Measurements from ENCODE around the gene CLN3. TPM values are rescaled to one million over a fixed set of nuclear protein-coding genes. Genes with fewer than 3 reads are reported as not detected.
"Not testable (repeated sequence)": the region's sequence is repeated elsewhere in the genome, so short reads cannot be mapped to it uniquely, and the experiment has no call there.

The CLN3 gene
- total RNA-seq, 1 experiment from 2014 or later: 37.3 TPM

DNA sequence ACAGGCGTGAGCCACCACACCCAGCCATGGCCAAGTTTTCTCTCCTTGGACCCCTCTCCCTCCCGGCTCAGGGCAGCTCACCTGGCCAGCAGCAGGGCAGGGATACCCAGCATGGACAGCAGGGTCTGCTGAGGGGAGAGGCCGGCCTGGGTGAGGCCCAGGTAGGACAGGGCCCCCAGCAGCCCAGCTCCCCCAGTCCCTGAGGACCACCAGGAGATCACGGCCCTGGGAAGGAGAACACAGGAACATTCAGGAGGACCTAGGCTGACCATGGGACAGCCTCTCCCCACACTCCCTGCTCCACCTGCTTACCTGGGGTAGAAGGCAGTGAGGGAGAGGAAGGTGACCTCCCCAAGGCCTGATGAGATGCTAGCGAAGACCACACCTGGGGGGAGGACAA is 5.6 kb downstream of the CLN3 start:
- no peak for TF ChIP-seq EZH2 (IDR thresholded peaks at IDR 0.05; ENCODE audit: borderline replicate concordance, low read depth, low read length, poor library complexity, severe bottlenecking)
- TF ChIP-seq, protein P1, sequence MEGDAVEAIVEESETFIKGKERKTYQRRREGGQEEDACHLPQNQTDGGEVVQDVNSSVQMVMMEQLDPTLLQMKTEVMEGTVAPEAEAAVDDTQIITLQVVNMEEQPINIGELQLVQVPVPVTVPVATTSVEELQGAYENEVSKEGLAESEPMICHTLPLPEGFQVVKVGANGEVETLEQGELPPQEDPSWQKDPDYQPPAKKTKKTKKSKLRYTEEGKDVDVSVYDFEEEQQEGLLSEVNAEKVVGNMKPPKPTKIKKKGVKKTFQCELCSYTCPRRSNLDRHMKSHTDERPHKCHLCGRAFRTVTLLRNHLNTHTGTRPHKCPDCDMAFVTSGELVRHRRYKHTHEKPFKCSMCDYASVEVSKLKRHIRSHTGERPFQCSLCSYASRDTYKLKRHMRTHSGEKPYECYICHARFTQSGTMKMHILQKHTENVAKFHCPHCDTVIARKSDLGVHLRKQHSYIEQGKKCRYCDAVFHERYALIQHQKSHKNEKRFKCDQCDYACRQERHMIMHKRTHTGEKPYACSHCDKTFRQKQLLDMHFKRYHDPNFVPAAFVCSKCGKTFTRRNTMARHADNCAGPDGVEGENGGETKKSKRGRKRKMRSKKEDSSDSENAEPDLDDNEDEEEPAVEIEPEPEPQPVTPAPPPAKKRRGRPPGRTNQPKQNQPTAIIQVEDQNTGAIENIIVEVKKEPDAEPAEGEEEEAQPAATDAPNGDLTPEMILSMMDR (conservative IDR thresholded peaks at IDR 0.05; ENCODE audit: low read depth, low read length): no peak
- Histone ChIP-seq H3K4me1 (ENCODE audit: insufficient read depth, low read length, poor library complexity, severe bottlenecking) (no peaks in the 10 kb centered on the region), H3K9me3 (ENCODE audit: low read depth, low read length, poor library complexity, severe bottlenecking) (no peaks in the 10 kb centered on the region), H3K36me3 (ENCODE audit: insufficient read depth, low read length, poor library complexity, severe bottlenecking) (peaks cover 4% of the 10 kb centered on the region), H3K27me3 (replicated peaks; ENCODE audit: insufficient read depth, low read depth, low read length, poor library complexity) (no peaks in the 10 kb centered on the region), H3K27ac (ENCODE audit: low read depth, low read length, poor library complexity, severe bottlenecking) (no peak overlapping the region), H3K4me3 (ENCODE audit: low read depth, low read length, poor library complexity, severe bottlenecking) (no peak overlapping the region)
- no TSS peak for BruUV-seq (replicated peaks)
- intact Hi-C loops (cut with micrococcal nuclease; ENCODE audit: unreplicated experiment): no loop called here
- ChIA-PET CTCF (no interaction called here), POLR2A (ENCODE audit: low non-redundant PET) (no interaction called here)
- no peak for DNase-seq (ENCODE audit: low spot score)

DNA sequence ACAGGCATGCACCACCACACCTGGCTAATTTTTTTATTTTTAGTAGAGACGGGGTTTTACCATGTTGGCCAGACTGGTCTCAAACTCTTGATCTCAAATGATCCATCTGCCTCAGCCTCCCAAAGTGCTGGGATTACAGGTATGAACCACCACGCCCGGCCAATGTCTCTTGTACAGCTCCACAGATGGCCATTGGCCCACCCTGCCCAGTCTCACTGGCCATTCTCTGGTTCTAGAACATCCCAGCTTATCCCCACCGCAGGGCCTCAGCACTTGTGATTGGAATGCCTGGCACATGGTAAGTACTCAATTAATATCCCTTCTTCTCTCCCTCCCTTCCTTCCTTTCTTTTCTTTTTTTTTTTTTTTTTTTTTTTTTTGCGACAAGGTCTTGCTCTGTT is 8.5 kb downstream of the CLN3 start:
- CTCF ChIA-PET: not testable (repeated sequence)

DNA sequence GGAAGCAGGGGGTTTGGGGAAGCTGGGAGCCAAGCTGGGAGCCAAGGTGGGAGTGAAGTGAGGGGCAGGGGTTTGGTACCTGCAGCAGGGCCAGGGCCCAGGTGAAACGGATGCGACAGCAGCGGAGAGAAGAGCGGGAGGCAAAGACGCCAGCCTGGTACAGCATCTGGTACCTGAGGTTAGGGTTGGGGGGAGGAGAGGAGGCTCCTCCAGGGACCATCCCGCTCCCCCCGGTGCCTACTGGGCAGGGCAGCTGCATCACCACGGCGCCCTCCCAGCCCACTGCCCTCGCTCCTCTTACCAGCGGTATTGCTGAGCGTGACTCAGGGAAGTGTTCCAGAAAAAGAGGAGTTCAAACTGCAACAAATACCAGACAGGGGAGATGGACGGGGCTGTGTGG is 9.8 kb downstream of the CLN3 start:
- H3K9me3 ChIP-seq (ENCODE audit: low read depth, low read length, poor library complexity, severe bottlenecking): no peaks in the 10 kb centered on the region
- no TSS peak for BruUV-seq (replicated peaks)
- CTCF ChIA-PET: no interaction called here
- DNase-seq (ENCODE audit: low spot score): no peak
- TF ChIP-seq, protein P1 (conservative IDR thresholded peaks at IDR 0.05; ENCODE audit: low read depth, low read length): no peak
- no peak for TF ChIP-seq EZH2 (IDR thresholded peaks at IDR 0.05; ENCODE audit: borderline replicate concordance, low read depth, low read length, poor library complexity, severe bottlenecking)
- no peaks in the 10 kb centered on the region for H3K4me1 ChIP-seq (ENCODE audit: insufficient read depth, low read length, poor library complexity, severe bottlenecking)
- H3K36me3 ChIP-seq (ENCODE audit: insufficient read depth, low read length, poor library complexity, severe bottlenecking): peaks cover 4% of the 10 kb centered on the region
- H3K27me3 ChIP-seq (replicated peaks; ENCODE audit: insufficient read depth, low read depth, low read length, poor library complexity): no peaks in the 10 kb centered on the region
- POLR2A ChIA-PET (ENCODE audit: low non-redundant PET): no interaction called here
- intact Hi-C loops (cut with micrococcal nuclease; ENCODE audit: unreplicated experiment): no loop called here
- H3K4me3 ChIP-seq (ENCODE audit: low read depth, low read length, poor library complexity, severe bottlenecking): no peak overlapping the region
- H3K27ac ChIP-seq (ENCODE audit: low read depth, low read length, poor library complexity, severe bottlenecking): no peak overlapping the region

More for the DNA sequence above, 8.5 kb downstream of the CLN3 start:
- H3K9me3 ChIP-seq (ENCODE audit: low read depth, low read length, poor library complexity, severe bottlenecking); DNase-seq (ENCODE audit: low spot score); H3K27me3 ChIP-seq (replicated peaks; ENCODE audit: insufficient read depth, low read depth, low read length, poor library complexity); BruUV-seq (replicated peaks); H3K36me3 ChIP-seq (ENCODE audit: insufficient read depth, low read length, poor library complexity, severe bottlenecking); H3K4me1 ChIP-seq (ENCODE audit: insufficient read depth, low read length, poor library complexity, severe bottlenecking); intact Hi-C loops (cut with micrococcal nuclease; ENCODE audit: unreplicated experiment); H3K27ac ChIP-seq (ENCODE audit: low read depth, low read length, poor library complexity, severe bottlenecking); POLR2A ChIA-PET (ENCODE audit: low non-redundant PET); H3K4me3 ChIP-seq (ENCODE audit: low read depth, low read length, poor library complexity, severe bottlenecking): not testable (repeated sequence)

DNA sequence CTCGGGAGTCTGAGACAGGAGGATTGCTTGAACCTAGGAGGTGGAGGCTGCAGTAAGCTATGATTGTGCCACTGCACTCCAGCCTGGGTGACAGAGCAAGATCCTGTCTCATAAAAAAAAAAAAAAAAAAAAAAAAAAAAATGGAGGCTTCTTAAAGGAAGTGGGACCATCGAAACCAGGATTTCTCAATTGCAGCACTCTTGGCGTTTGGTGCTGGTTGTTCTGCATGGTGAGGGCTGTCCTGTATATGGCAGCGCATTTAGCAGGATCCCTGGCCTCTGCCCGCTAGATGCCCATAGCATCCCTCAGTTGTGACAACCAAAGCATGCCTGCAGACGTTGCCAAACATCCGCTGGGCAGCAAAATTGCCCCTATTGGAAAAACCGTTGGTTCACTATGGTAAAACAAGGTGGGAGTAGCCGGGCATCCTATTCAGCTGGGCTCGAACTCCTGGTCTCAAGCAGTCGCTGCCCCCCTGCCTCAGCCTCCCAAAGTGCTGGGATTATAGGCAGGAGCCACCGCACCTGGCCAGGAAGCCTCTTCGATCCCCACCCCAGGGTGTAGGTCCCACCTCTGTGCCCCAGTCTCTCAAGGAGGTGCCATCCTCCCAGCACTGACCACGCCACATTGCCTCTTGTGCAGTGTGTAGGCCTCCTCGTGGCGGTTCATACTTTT is 13.2 kb downstream of the CLN3 start:
- H3K9me3 ChIP-seq (ENCODE audit: low read depth, low read length, poor library complexity, severe bottlenecking): no peaks in the 10 kb centered on the region
- no TSS peak for BruUV-seq (replicated peaks)
- no peak overlapping the region for H3K27ac ChIP-seq (ENCODE audit: low read depth, low read length, poor library complexity, severe bottlenecking)
- no peaks in the 10 kb centered on the region for H3K27me3 ChIP-seq (replicated peaks; ENCODE audit: insufficient read depth, low read depth, low read length, poor library complexity)
- ChIA-PET POLR2A (ENCODE audit: low non-redundant PET) (no interaction called here), CTCF (no interaction called here)
- TF ChIP-seq EZH2 (IDR thresholded peaks at IDR 0.05; ENCODE audit: borderline replicate concordance, low read depth, low read length, poor library complexity, severe bottlenecking): no peak
- TF ChIP-seq, protein P1 (conservative IDR thresholded peaks at IDR 0.05; ENCODE audit: low read depth, low read length): no peak
- no peak for DNase-seq (ENCODE audit: low spot score)
- no peaks in the 10 kb centered on the region for H3K4me1 ChIP-seq (ENCODE audit: insufficient read depth, low read length, poor library complexity, severe bottlenecking)
- intact Hi-C loops (cut with micrococcal nuclease; ENCODE audit: unreplicated experiment): no loop called here
- no peak overlapping the region for H3K4me3 ChIP-seq (ENCODE audit: low read depth, low read length, poor library complexity, severe bottlenecking)
- H3K36me3 ChIP-seq (ENCODE audit: insufficient read depth, low read length, poor library complexity, severe bottlenecking): peaks cover 4% of the 10 kb centered on the region

Measured in A673 (cell line).